Muscle of leg (tissue), 11 donors: Measurements from ENCODE around the gene ARMC6. TPM values are rescaled to one million over a fixed set of nuclear protein-coding genes. Genes with fewer than 3 reads are reported as not detected.
A peak's percentile ranks its signal among the peaks of the same experiment; 100 is the strongest.

Experiments used
- DNase-seq: peaks from one replicate; pipeline ENCODE4 v3.0.0; 2013
- H3K27ac ChIP-seq: one replicate; pipeline ENCODE4 v1.5.1; 2013; ENCODE audit warnings: mild to moderate bottlenecking, low read length, control low read depth
- H3K27me3 ChIP-seq: one replicate; pipeline ENCODE4 v1.6.1; 2013; ENCODE audit warnings: low read length; ENCODE audit not compliant: control insufficient read depth, insufficient read depth
- H3K36me3 ChIP-seq: one replicate; pipeline ENCODE4 v1.6.1; 2013; ENCODE audit warnings: low read length; ENCODE audit not compliant: control insufficient read depth, insufficient read depth
- H3K4me1 ChIP-seq: one replicate; pipeline ENCODE4 v1.6.1; 2013; ENCODE audit warnings: low read length; ENCODE audit not compliant: control insufficient read depth, insufficient read depth
- H3K4me3 ChIP-seq: one replicate; pipeline ENCODE4 v1.5.1; 2013; ENCODE audit warnings: low read length, control low read depth
- H3K9me3 ChIP-seq: replicated peaks from 2 replicates; pipeline ENCODE4 v1.6.1; 2013; ENCODE audit warnings: low read depth, low read length; ENCODE audit not compliant: control insufficient read depth
- WGBS: methylation state at CpG from one replicate; pipeline ENCODE4 v1.1.5; 2013; ENCODE audit warnings: missing lambda C conversion rate; ENCODE audit not compliant: insufficient coverage; 5-methylcytosine and 5-hydroxymethylcytosine counted together
- polyA plus RNA-seq, 8 donors: library from polyadenylated mRNA; unstranded; fragments of 120-200 nt; gene quantifications; one replicate each; pipeline versions ENCODE4 v1.2.1 to v1.2.3, GENCODE V29; 2013; ENCODE audit warnings: inconsistent platforms in 1 of 8, low replicate concordance in 1 of 8; ENCODE audit not compliant: insufficient read length in 8 of 8, insufficient read depth in 1 of 8
- total RNA-seq: library from RNA; stranded (reverse); fragments of 120-200 nt; gene quantifications from one replicate; pipeline ENCODE4 v1.2.4, GENCODE V29; 2013

The ARMC6 gene
- total and polyA plus RNA-seq, 9 donors = 20.9 to 31.9 (median 29.4) TPM

DNA sequence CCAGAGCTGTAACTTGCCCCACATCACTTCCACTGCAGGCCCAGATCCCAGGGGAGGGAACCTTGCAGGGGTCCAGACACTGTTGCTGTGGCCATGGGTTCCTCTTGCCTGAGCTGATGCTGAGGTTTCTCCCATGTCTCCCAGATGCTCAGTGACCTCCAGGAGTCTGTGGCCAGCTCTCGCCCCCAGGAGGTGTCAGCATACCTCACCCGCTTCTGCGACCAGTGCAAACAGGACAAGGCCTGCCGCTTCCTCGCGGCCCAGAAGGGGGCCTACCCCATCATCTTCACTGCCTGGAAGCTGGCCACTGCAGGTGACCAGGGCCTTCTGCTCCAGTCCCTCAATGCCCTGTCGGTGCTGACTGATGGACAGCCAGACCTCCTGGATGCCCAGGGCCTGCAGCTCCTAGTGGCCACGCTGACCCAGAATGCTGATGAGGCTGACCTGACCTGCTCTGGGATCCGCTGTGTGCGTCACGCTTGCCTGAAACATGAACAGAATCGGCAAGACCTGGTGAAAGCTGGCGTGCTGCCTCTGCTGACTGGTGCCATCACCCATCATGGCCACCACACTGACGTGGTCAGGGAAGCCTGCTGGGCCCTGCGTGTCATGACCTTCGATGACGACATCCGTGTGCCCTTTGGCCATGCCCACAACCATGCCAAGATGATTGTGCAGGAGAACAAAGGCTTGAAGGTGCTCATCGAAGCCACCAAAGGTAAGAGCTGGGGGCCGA lies 18.2 kb downstream of the ARMC6 start:
- no peaks in the 10 kb centered on the region for H3K9me3 ChIP-seq
- no peaks in the 10 kb centered on the region for H3K27me3 ChIP-seq
- H3K27ac ChIP-seq = no peak overlapping the region
- H3K36me3 ChIP-seq = peaks cover 77% of the 10 kb centered on the region
- no peak for DNase-seq
- no peak overlapping the region for H3K4me3 ChIP-seq
- WGBS = 94% methylated on average over 19 of the region's 20 CpGs
- no peaks in the 10 kb centered on the region for H3K4me1 ChIP-seq

DNA sequence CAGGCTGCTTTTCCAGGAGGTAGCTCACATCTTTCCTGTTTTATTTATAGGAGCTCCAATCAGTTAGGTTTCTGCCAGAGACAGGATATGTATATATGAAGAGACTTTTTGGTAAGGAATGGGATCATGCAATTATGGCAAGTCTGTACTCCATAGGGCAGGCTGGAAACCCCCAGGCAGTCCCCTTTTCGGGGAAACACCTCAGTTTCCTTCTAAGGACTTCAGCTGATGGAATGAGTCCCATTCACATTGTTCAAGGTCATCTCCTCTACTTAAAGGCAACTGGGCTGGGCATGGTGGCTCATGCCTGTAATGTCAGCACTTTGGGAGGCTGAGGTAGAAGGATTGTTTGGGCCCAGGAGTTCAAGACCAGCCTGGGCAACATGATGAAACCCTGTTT lies 19.5 kb downstream of the ARMC6 start:
- DNase-seq = no peak
- peaks cover 76% of the 10 kb centered on the region for H3K36me3 ChIP-seq
- no CpG with 5 or more reads among the region's 1 CpG for WGBS
- H3K27ac ChIP-seq = no peak overlapping the region
- H3K9me3 ChIP-seq = no peaks in the 10 kb centered on the region
- no peaks in the 10 kb centered on the region for H3K27me3 ChIP-seq
- H3K4me1 ChIP-seq = peaks cover 8% of the 10 kb centered on the region
- H3K4me3 ChIP-seq = no peak overlapping the region

DNA sequence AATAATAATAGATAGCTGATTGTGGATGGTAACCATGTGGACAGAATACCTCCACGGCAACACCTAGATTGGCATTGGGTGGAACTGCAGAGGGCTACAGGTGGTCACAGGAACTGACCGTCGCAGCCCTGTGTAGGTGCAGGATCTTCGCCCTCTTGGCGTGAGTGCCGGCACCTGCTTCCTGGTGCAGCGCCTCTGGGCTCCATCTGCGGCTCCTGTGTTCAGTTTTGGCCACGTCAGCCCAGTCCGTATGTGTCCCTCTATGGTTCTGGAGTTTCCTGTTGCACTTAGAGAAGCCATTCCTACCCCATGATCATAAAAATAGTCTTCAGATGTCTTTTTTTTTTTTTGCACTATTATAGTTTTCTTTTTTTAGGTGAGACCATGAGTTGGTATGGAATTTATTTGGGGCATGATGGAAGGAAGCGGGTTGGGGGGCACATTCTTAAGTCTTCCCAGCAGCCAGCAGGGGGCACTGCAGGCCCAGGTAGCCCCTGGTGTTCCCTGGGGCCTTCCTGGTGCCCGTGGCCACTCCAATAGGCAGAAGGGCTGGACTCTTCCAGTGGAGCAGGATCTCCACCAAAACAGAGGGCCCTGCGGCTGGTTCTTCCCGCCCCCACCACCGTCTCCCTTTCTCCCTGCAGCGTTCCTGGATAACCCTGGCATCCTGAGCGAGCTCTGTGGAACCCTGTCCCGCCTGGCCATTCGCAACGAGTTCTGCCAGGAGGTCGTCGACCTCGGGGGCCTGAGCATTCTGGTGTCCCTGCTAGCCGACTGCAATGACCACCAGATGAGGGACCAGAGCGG lies 20.3 kb downstream of the ARMC6 start:
- no peak overlapping the region for H3K27ac ChIP-seq
- peaks cover 83% of the 10 kb centered on the region for H3K36me3 ChIP-seq
- peaks cover 13% of the 10 kb centered on the region for H3K4me1 ChIP-seq
- 83% methylated on average over 18 of the region's 25 CpGs for WGBS
- no peak overlapping the region for H3K4me3 ChIP-seq
- H3K27me3 ChIP-seq = no peaks in the 10 kb centered on the region
- DNase-seq = no peak
- no peaks in the 10 kb centered on the region for H3K9me3 ChIP-seq

DNA sequence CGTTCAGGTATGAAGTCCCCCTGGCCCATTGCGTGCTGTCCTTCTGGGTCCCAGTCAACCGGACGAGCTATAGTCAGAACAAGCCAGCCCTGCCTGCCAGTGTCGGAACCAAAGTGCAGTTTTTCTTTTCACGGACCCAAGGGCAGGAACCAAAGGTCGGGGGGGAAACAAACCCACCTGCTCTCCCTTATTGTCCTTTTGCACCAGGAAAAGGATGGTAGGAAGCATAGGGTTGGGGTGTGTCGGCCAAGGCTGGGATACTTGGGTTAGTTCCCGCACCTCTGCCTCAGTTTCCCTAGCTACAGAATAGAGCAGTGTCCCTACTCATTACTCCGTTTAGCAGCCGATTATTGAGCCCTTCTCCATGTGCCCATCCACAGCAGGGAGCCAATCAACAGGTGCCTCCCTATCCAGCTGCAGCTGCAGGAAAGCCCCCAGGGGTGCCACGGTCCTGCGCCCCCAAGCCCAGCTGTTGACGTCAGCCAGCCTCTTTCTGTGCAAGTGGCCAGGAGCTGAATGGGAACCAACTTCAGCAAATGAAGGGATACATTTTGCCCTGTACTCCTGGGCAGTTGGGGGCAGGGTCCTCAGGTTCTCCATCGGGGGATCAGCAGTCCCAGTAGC lies 21.0 kb downstream of the ARMC6 start:
- H3K27me3 ChIP-seq = no peaks in the 10 kb centered on the region
- H3K27ac ChIP-seq = no peak overlapping the region
- H3K36me3 ChIP-seq = peaks cover 86% of the 10 kb centered on the region
- no peak overlapping the region for H3K4me3 ChIP-seq
- H3K4me1 ChIP-seq = peaks cover 13% of the 10 kb centered on the region
- 86% methylated on average over 13 of the region's 15 CpGs for WGBS
- no peak for DNase-seq
- no peaks in the 10 kb centered on the region for H3K9me3 ChIP-seq

DNA sequence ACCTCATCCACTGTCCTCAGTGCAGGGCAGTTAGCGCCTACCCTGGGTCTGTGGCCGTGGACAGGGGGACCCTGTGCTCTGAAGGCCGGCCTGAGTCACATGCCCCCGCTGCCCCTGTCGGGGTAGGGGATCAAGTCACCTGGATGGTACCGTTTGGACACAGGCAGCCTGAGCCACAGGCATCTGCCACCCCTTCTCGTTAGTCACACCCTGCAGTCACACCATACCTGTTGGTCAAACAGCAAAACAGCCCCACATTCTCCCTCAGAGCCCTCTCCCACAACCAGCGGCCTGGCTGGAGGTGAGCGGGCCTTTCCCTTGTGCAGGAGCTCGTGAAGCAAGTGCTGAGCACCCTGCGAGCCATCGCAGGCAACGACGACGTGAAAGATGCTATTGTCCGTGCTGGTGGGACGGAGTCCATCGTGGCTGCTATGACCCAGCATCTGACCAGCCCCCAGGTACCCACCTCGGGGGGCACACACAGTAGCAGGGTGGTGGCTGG lies 21.6 kb downstream of the ARMC6 start:
- Histone ChIP-seq H3K9me3 (no peaks in the 10 kb centered on the region), H3K27ac (no peak overlapping the region), H3K4me1 (peaks cover 16% of the 10 kb centered on the region), H3K27me3 (no peaks in the 10 kb centered on the region), H3K36me3 (peaks cover 87% of the 10 kb centered on the region), H3K4me3 (no peak overlapping the region)
- no peak for DNase-seq
- 95% methylated on average over 19 of the region's 19 CpGs for WGBS

DNA sequence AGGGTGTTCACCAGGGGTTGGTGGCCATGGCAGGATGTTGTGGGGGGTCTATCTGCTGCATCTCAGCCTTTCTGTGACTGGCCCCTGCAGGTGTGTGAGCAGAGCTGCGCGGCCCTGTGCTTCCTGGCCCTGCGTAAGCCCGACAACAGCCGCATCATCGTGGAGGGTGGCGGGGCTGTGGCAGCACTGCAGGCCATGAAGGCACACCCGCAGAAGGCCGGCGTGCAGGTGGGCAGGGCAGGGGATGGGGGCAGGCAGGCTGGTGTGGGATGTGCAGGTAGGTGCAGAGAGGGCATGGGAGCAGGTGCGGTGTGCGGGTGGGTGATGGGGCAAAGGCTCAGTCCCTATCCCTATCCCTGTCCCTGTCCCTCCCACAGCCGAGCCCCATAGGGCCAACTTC lies 22.3 kb downstream of the ARMC6 start:
- DNase-seq = no peak
- H3K9me3 ChIP-seq = no peaks in the 10 kb centered on the region
- H3K27ac ChIP-seq = no peak overlapping the region
- no peaks in the 10 kb centered on the region for H3K27me3 ChIP-seq
- 97% methylated on average over 10 of the region's 13 CpGs for WGBS
- no peak overlapping the region for H3K4me3 ChIP-seq
- peaks cover 79% of the 10 kb centered on the region for H3K36me3 ChIP-seq
- H3K4me1 ChIP-seq = peaks cover 20% of the 10 kb centered on the region

DNA sequence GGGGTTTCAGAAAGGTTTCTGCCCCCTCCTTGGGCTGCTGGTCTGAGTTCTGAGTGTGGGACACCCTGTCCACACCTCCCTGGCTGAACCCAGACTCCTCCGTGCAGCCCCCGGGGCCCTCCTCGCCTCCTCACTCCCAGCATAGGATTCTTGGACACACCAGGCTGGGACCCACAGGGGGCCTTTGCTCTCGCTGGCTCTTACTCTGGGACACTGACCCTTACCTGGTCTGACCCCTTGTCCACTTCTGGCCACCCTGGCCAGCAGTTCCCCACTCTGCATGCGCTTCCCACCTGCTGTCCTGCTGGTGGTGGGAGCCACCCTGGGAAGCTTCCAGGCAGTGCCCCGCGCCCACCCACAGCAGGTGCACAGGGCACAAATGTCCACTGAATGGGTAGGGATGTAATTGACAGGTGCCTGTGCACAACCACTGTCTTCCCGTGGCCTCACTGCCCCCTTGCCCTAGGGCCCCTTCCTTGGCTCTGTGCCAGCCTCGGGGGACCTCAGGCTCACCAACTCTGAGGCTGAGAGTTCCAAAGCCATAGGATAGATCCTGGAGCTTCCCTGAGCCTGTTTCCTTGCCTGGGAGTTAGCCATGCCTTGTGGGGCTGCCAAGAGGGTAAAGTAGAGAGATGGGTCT lies 23.4 kb downstream of the ARMC6 start:
- peak; percentile 43 for DNase-seq
- WGBS = 60% methylated on average over 6 of the region's 9 CpGs
- Histone ChIP-seq H3K4me3 (no peak overlapping the region), H3K4me1 (peaks cover 31% of the 10 kb centered on the region), H3K9me3 (no peaks in the 10 kb centered on the region), H3K27ac (peak overlapping the region; percentile 29), H3K36me3 (peaks cover 73% of the 10 kb centered on the region), H3K27me3 (no peaks in the 10 kb centered on the region)

DNA sequence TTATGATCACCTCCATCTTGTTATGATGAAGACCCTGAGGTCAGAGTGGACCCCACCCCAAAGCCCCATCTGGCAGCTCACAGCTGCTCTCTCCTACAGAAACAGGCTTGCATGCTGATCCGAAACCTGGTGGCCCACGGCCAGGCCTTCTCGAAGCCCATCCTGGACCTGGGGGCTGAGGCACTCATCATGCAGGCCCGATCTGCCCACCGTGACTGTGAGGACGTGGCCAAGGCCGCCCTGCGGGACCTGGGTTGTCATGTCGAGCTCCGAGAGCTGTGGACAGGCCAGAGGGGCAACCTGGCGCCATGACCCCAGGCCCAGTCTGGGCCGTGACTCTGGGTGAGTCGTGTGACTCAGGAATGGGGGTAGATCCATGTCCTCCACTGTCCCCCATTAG lies 23.9 kb downstream of the ARMC6 start:
- Histone ChIP-seq H3K4me1 (peaks cover 36% of the 10 kb centered on the region), H3K27me3 (no peaks in the 10 kb centered on the region), H3K27ac (no peak overlapping the region), H3K4me3 (no peak overlapping the region), H3K9me3 (no peaks in the 10 kb centered on the region), H3K36me3 (peaks cover 71% of the 10 kb centered on the region)
- DNase-seq = no peak
- 89% methylated on average over 11 of the region's 13 CpGs for WGBS

DNA sequence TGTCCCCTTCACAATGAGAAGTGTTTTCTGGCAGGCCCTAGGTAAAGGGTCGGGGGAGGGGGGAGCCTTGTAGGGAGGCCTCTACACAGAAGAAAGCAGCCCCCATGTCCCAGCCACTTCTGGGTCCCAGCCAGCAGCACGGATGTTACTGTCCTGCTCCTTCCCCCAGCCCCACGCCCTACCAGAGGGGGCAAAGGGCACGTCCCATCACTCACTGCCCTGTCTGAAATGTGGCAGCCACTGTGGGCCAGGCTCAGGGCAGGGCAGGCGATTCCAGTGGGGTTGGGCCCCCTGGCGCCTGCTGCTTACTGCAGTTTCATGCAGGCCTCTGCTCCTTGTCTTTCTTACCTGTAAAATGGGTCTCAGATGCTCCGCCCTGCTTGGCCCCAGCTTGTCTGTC lies 24.3 kb downstream of the ARMC6 start:
- no peaks in the 10 kb centered on the region for H3K9me3 ChIP-seq
- peaks cover 69% of the 10 kb centered on the region for H3K36me3 ChIP-seq
- no peak overlapping the region for H3K27ac ChIP-seq
- WGBS = 84% methylated on average over 6 of the region's 7 CpGs
- DNase-seq = no peak
- no peak overlapping the region for H3K4me3 ChIP-seq
- H3K4me1 ChIP-seq = peaks cover 40% of the 10 kb centered on the region
- H3K27me3 ChIP-seq = no peaks in the 10 kb centered on the region
